GM12801 (cell line): ENCODE measurements around the gene FSTL5.

Experiments
- CTCF ChIP-seq: IDR thresholded peaks from one replicate; pipeline ENCODE4 v1.5.1; 2011; ENCODE audit warnings: control low read depth; ENCODE audit not compliant: insufficient read length; ENCODE audit errors: extremely low read depth

FSTL5 gene

DNA sequence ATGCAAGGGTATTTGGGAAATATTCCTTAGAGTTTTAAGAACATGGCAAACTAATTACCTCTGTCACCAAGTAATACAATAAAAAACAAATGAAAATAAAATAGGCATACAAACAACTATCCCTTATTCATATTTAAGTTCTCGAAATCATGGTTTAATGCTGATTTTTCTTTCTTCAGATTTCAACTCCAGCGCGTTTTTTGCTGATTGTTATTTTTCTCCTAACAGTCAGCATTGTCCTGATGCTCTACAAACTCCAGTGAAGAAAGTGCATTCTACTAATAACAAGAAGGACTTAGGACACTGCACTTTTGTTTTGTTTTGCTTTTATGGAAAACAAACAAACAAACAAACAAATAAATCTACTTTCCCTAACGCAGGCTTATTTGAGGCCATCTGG, 282.4 kb downstream of the FSTL5 start:
- no peak for TF ChIP-seq CTCF

DNA sequence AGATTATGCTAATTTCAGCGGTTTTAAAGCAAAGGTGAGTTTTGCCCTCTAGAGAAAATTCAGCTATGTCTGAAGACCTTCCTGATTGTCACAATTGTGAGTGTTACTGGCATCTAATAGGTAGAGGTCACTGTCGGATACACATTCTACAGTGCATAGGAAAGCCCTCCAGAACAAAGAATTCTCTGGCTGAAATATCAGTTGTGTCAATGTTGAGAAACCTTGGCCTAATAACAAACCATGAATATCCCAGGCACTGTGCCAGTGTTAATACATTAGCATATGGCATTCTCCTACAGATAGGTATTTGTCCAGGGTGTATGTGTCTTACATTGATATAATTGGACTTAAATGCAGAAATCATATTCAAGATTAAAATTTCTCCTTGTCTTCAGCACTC, 294.3 kb downstream of the FSTL5 start:
- TF ChIP-seq CTCF: no peak

- no peak for TF ChIP-seq CTCF
These were observed 307.0 kb downstream of the FSTL5 start for GRCh38 chr4:161856711-161857326.

- no peak for TF ChIP-seq CTCF
These were observed 313.2 kb downstream of the FSTL5 start for GRCh38 chr4:161850631-161851030.

GRCh38 chr4:161841759-161842158, 322.0 kb downstream of the FSTL5 start:
- TF ChIP-seq CTCF: no peak

DNA sequence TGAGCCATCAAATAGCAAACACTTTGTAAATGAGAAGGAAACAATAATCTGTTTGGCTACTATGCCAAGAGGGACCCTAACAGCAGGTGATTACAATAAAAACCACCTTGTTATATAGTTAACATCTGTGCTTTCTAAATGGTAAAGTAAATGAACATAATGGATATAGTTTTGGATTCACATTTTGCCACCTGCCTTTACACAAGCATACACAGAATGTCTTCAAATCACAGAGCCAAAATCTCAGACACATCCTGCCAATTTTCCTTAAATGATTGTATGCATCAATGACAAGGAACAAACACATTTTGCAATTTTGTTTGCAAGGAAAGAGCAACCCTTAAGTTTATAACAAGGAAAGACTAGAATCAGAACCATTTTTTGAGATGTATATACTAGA, 334.2 kb downstream of the FSTL5 start:
- no peak for TF ChIP-seq CTCF

- no peak for TF ChIP-seq CTCF
These were observed 335.7 kb downstream of the FSTL5 start for GRCh38 chr4:161828061-161828460.

GRCh38 chr4:161827013-161827412, 336.8 kb downstream of the FSTL5 start:
- TF ChIP-seq CTCF: no peak
